MM.1S (cell line): ENCODE measurements around the gene C1QC.

Experiments used
- CTCF ChIP-seq: fragments of 300-600 bp; sonication (generic); IDR thresholded peaks from 2 replicates; pipeline ENCODE4 v1.5.1; 2016; ENCODE audit warnings: antibody characterized with exemption, low read length, mixed read lengths
- EZH2 ChIP-seq: fragments of 300-600 bp; sonication (generic); optimal IDR thresholded peaks from 2 replicates; pipeline ENCODE3; 2017; ENCODE audit warnings: low read depth, mild to moderate bottlenecking, antibody characterized with exemption, low read length, mixed read lengths
- EZH2phosphoT487 ChIP-seq: fragments of 300-600 bp; sonication (generic); IDR thresholded peaks from 2 replicates; pipeline ENCODE4 v1.6.1; 2018; ENCODE audit warnings: antibody characterized with exemption, low read length

- TF ChIP-seq EZH2phosphoT487 (no peak), EZH2 (no peak), CTCF (no peak)
Observed at GRCh38 chr1:22595108-22595507, 48.3 kb upstream of the C1QC start.
